H1 (cell line): ENCODE data around the gene LSM10. TPM values are rescaled to one million over a fixed set of nuclear protein-coding genes. Genes with fewer than 3 reads are reported as not detected.

Experiments
- CTCF ChIA-PET: fragments of 300-600 bp; sonication (Branson Sonifier 250); formaldehyde crosslinking; loops from one replicate; lab custom pipeline; 2021; ENCODE audit not compliant: partially characterized antibody; lab: Charles Lee
- POLR2A ChIA-PET: fragments of 300-600 bp; sonication (Branson Sonifier 250); formaldehyde crosslinking; loops from one replicate; lab custom pipeline; 2021; ENCODE audit warnings: inconsistent platforms; ENCODE audit not compliant: partially characterized antibody; lab: Charles Lee
- DNase-seq, 2 experiments: peaks; one replicate each; pipeline versions ENCODE4 v3.0.0 to v3.0.0-alpha.2; 2010 to 2022; ENCODE audit warnings: low spot score in 2 of 2, low read depth in 1 of 2, mixed read lengths in 1 of 2
- FAIRE-seq: peaks from 2 replicates; lab custom pipeline; 2011; peaks lifted over from hg19 to GRCh38; lab: Jason Lieb, UNC
- H2AFZ ChIP-seq: 2 replicates; pipeline ENCODE4 v1.8.1; 2012; ENCODE audit warnings: low read length, inconsistent platforms
- H2AK5ac ChIP-seq: 2 replicates; pipeline ENCODE4 v1.6.1; 2013; ENCODE audit warnings: low read depth, low read length
- H2BK120ac ChIP-seq: replicated peaks from 2 replicates; pipeline ENCODE3; 2013; ENCODE audit warnings: low read depth, low read length, inconsistent platforms
- H2BK12ac ChIP-seq: 2 replicates; pipeline ENCODE4 v1.6.1; 2013; ENCODE audit warnings: low read depth, low read length
- H2BK15ac ChIP-seq: 2 replicates; pipeline ENCODE4 v1.6.1; 2013; ENCODE audit warnings: low read length
- H2BK20ac ChIP-seq: 2 replicates; pipeline ENCODE4 v1.6.1; 2013; ENCODE audit warnings: low read length
- H2BK5ac ChIP-seq: 2 replicates; pipeline ENCODE4 v1.6.1; 2013; ENCODE audit warnings: low read depth, low read length
- H3K14ac ChIP-seq: 2 replicates; pipeline ENCODE4 v1.6.1; 2013; ENCODE audit warnings: inconsistent platforms; ENCODE audit not compliant: insufficient read length
- H3K18ac ChIP-seq: 2 replicates; pipeline ENCODE4 v1.6.1; 2013; ENCODE audit warnings: low read length; ENCODE audit errors: extremely low read depth
- H3K23ac ChIP-seq: 2 replicates; pipeline ENCODE4 v1.6.1; 2013; ENCODE audit warnings: inconsistent platforms; ENCODE audit not compliant: insufficient read length
- H3K23me2 ChIP-seq: 2 replicates; pipeline ENCODE4 v1.6.1; 2013; ENCODE audit warnings: low read depth, low read length
- H3K27ac ChIP-seq: 2 replicates; pipeline ENCODE4 v1.6.1; 2011; ENCODE audit warnings: low read depth, low read length, inconsistent platforms
- H3K27me3 ChIP-seq, 4 experiments: replicated peaks in 1 of 4; 1 replicate in 1 of 4; 2 replicates in 3 of 4; pipeline versions ENCODE4 v1.6.1 to v1.8.1; 2011 to 2013; ENCODE audit warnings: low read length in 3 of 4, mild to moderate bottlenecking in 3 of 4, inconsistent platforms in 2 of 4, mixed read lengths in 2 of 4, moderate library complexity in 1 of 4; ENCODE audit not compliant: control insufficient read depth in 3 of 4, insufficient read depth in 3 of 4; ENCODE audit errors: extremely low read depth in 1 of 4
- H3K36me3 ChIP-seq, 4 experiments: 2 replicates each; pipeline versions ENCODE4 v1.6.1 to v1.8.1; 2011 to 2013; ENCODE audit warnings: mild to moderate bottlenecking in 4 of 4, low read length in 3 of 4, moderate library complexity in 2 of 4, control low read depth in 1 of 4, inconsistent platforms in 1 of 4; ENCODE audit not compliant: insufficient read depth in 4 of 4, control insufficient read depth in 2 of 4
- H3K4ac ChIP-seq: replicated peaks from 2 replicates; pipeline ENCODE3; 2013; ENCODE audit warnings: low read length, low read depth, mixed read lengths, inconsistent platforms; ENCODE audit not compliant: insufficient read length
- H3K4me1 ChIP-seq, 4 experiments: replicated peaks in 1 of 4; 1 replicate in 1 of 4; 2 replicates in 3 of 4; pipeline versions ENCODE4 v1.6.1 to v1.8.1; 2011 to 2013; ENCODE audit warnings: low read length in 3 of 4, inconsistent platforms in 2 of 4, mixed read lengths in 1 of 4; ENCODE audit not compliant: insufficient read depth in 4 of 4, control insufficient read depth in 3 of 4
- H3K4me2 ChIP-seq, 2 experiments: 2 replicates each; pipeline versions ENCODE4 v1.6.1 to v1.8.1; 2011 to 2013; ENCODE audit warnings: low read depth in 2 of 2, low read length in 2 of 2, control low read depth in 1 of 2, inconsistent platforms in 1 of 2, mild to moderate bottlenecking in 1 of 2; ENCODE audit not compliant: insufficient read depth in 1 of 2
- H3K4me3 ChIP-seq, 4 experiments: fragments of 200-600, 300-600 bp in 1 of 4; sonication (generic), shearing (Covaris generic), sonication (Bioruptor Twin) in 1 of 4; 2 replicates each; pipeline versions ENCODE4 v1.5.1 to v1.8.1; 2011 to 2016; ENCODE audit warnings: low read length in 4 of 4, low read depth in 3 of 4, control low read depth in 2 of 4, inconsistent platforms in 2 of 4, mild to moderate bottlenecking in 2 of 4, mixed read lengths in 1 of 4, moderate library complexity in 1 of 4; ENCODE audit not compliant: insufficient read depth in 2 of 4; ENCODE audit errors: extremely low read depth in 1 of 4
- H3K56ac ChIP-seq: replicated peaks from 2 replicates; pipeline ENCODE3; 2013; ENCODE audit warnings: low read depth, mild to moderate bottlenecking, mixed read lengths, low read length, inconsistent platforms; ENCODE audit not compliant: insufficient read length
- H3K79me1 ChIP-seq: 2 replicates; pipeline ENCODE4 v1.6.1; 2013; ENCODE audit warnings: low read depth, low read length, control low read depth
- H3K79me2 ChIP-seq, 2 experiments: 2 replicates each; pipeline versions ENCODE4 v1.6.1 to v1.8.1; 2012 to 2013; ENCODE audit warnings: low read length in 2 of 2, mild to moderate bottlenecking in 2 of 2, inconsistent platforms in 1 of 2; ENCODE audit not compliant: insufficient read depth in 2 of 2, control insufficient read depth in 1 of 2
- H3K9ac ChIP-seq, 4 experiments: replicated peaks in 1 of 4; 1 replicate in 1 of 4; 2 replicates in 3 of 4; pipeline versions ENCODE4 v1.6.1 to v1.8.1; 2011 to 2013; ENCODE audit warnings: low read depth in 3 of 4, low read length in 3 of 4, control low read depth in 2 of 4, mild to moderate bottlenecking in 2 of 4, moderate library complexity in 2 of 4, inconsistent platforms in 1 of 4; ENCODE audit errors: extremely low read depth in 1 of 4
- H3K9me3 ChIP-seq, 2 experiments: 2 replicates each; pipeline versions ENCODE4 v1.6.1 to v1.8.1; 2012 to 2013; ENCODE audit warnings: mild to moderate bottlenecking in 2 of 2, moderate library complexity in 2 of 2, control low read depth in 1 of 2, inconsistent platforms in 1 of 2, low read depth in 1 of 2, low read length in 1 of 2, mixed read lengths in 1 of 2; ENCODE audit not compliant: insufficient read depth in 2 of 2
- H4K20me1 ChIP-seq, 2 experiments: replicated peaks in 1 of 2; 2 replicates each; pipeline versions ENCODE3 to v1.8.1; 2011 to 2013; ENCODE audit warnings: inconsistent platforms in 2 of 2, low read length in 2 of 2, mild to moderate bottlenecking in 1 of 2; ENCODE audit not compliant: insufficient read depth in 2 of 2, control insufficient read depth in 1 of 2
- H4K5ac ChIP-seq: 2 replicates; pipeline ENCODE4 v1.6.1; 2013; ENCODE audit warnings: low read length, low read depth, mixed read lengths, inconsistent platforms; ENCODE audit not compliant: insufficient read length
- H4K8ac ChIP-seq: 2 replicates; pipeline ENCODE4 v1.8.0; 2013; ENCODE audit warnings: mild to moderate bottlenecking, moderate library complexity, low read length, inconsistent platforms; ENCODE audit not compliant: insufficient read depth; ENCODE audit errors: extremely low read depth
- H4K91ac ChIP-seq: replicated peaks from 2 replicates; pipeline ENCODE3; 2013; ENCODE audit warnings: low read length, mixed read lengths, inconsistent platforms; ENCODE audit not compliant: insufficient read length
- SIRT6 ChIP-seq: IDR thresholded peaks from one replicate; pipeline ENCODE4 v1.7.1; 2012; ENCODE audit warnings: low read length, inconsistent platforms
- WGBS, 2 experiments: shearing (Covaris generic) in 1 of 2; methylation state at CpG; one replicate each; pipeline versions ENCODE4 v1.1.6 to v1.1.7; 2013 to 2015; ENCODE audit warnings: low lambda C conversion rate in 2 of 2, mixed read lengths in 2 of 2, inconsistent platforms in 1 of 2, low coverage in 1 of 2, missing lambda C conversion rate in 1 of 2; ENCODE audit not compliant: insufficient replicate concordance in 2 of 2, insufficient coverage in 1 of 2, insufficient read length in 1 of 2; ENCODE audit errors: extremely low coverage in 1 of 2, missing lambda C conversion rate in 1 of 2; 5-methylcytosine and 5-hydroxymethylcytosine counted together
- polyA plus RNA-seq, 7 experiments: library from polyadenylated mRNA; depleted of rRNA in 3 of 7; stranded (reverse) in 5 of 7; unstranded in 2 of 7; fragments of >200 nt in 5 of 7; fragments of 200-250 nt in 2 of 7; gene quantifications; 1 replicate in 5 of 7; 2 replicates in 1 of 7; 4 replicates in 1 of 7; pipeline versions ENCODE4 v1.2.1 to v1.2.3, GENCODE V29; 2011 to 2013; ENCODE audit warnings: missing spikeins in 2 of 7, mixed read lengths in 2 of 7
- total RNA-seq: library from RNA; stranded (reverse); fragmentation: NEBNext Ultra II Directional; extraction: Animal tissue kit (Norgen Biotek cat#: 25700); gene quantifications from 2 replicates; pipeline ENCODE4 v1.2.1, GENCODE V29; 2021

The LSM10 gene
- total and polyA plus RNA-seq, 2 of the 8 experiments (the other 6 are each of a cell fraction or from before 2014, with no cell fraction given): 59.5 to 140 TPM

DNA sequence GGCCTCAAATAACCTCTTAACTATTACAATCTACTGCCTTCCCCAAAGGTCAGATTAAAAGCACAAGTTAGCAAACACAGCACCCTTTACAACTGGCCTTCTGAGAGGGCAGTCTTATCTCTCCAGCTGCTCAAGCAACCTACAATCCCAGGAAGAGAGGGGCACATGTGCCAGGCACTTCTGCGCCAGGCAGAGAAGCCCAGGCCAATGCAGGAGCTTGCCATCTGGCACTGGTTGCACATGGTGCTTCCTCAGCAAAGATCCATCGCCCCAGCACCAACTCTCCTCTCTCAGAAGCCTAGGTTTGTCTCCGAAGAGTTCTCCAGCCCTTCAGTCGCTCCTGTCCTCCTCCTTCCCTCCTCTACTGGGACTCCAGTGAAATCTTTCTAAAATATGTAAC, 14.5 kb downstream of the LSM10 start:
- H3K4me3 ChIP-seq: no peak overlapping the region
- H2BK20ac ChIP-seq: no peak overlapping the region
- POLR2A ChIA-PET: interaction anchor here (0.6 to 1.3 kb wide), 3 partner anchors 58 to 145 kb away, joined by 3 read pairs; partner anchors contain the start of gene EVA1B
- H3K4me2 ChIP-seq: no peak overlapping the region
- no peak overlapping the region for H3K18ac ChIP-seq
- H3K27ac ChIP-seq: no peak overlapping the region
- H2BK5ac ChIP-seq: no peak overlapping the region
- peaks cover 2 to 17% of the 10 kb centered on the region in 2 experiments for H4K20me1 ChIP-seq
- H3K56ac ChIP-seq: no peak overlapping the region
- H3K36me3 ChIP-seq: no peaks in the 10 kb centered on the region
- no peak overlapping the region for H4K91ac ChIP-seq
- H3K23ac ChIP-seq: no peak overlapping the region
- H3K23me2 ChIP-seq: peaks cover 9% of the 10 kb centered on the region; the same call in 1 of the 2 replicates
- no peak overlapping the region for H3K4ac ChIP-seq
- no peak overlapping the region for H3K14ac ChIP-seq
- H3K9me3 ChIP-seq: no peaks in the 10 kb centered on the region
- H2BK15ac ChIP-seq: no peak overlapping the region
- H3K4me1 ChIP-seq: peaks cover 6 to 17% (median 10%) of the 10 kb centered on the region in 4 experiments; a peak in 6 of 7 replicates
- H3K27me3 ChIP-seq: no peaks in the 10 kb centered on the region
- CTCF ChIA-PET: interaction anchor here (1.1 to 9.8 kb wide), 6 partner anchors 15 to 286 kb away, joined by 3 to 90 read pairs (median 4); no protein-coding TSS in a partner anchor
- DNase-seq (no peak), FAIRE-seq (no peak)
- H4K8ac ChIP-seq: no peak overlapping the region
- H3K79me2 ChIP-seq: peaks cover 6 to 62% of the 10 kb centered on the region in 2 experiments
- no peak overlapping the region for H2BK12ac ChIP-seq
- H3K79me1 ChIP-seq: peaks cover 14% of the 10 kb centered on the region
- 84% methylated on average over 4 of the region's 4 CpGs; no CpG with 5 or more reads in 1 of the 2 experiments for WGBS, 2 experiments
- no peak overlapping the region for H3K9ac ChIP-seq
- 0 out of 2 replicates have a peak overlapping the region, but pooled peaks have one; percentile 14 for H2AK5ac ChIP-seq
- no peak overlapping the region for H2BK120ac ChIP-seq
- H2AFZ ChIP-seq: no peak overlapping the region
- no peak overlapping the region for H4K5ac ChIP-seq
- no peak for TF ChIP-seq SIRT6
